Occipital lobe (tissue), 2 donors: Measurements from ENCODE around the gene PHACTR4. TPM values are rescaled to one million over a fixed set of nuclear protein-coding genes. Genes with fewer than 3 reads are reported as not detected.
"Not testable (repeated sequence)": the region's sequence is repeated elsewhere in the genome, so short reads cannot be mapped to it uniquely, and the experiment has no call there.

Source experiments
- DNase-seq: peaks from one replicate; lab custom pipeline; 2025; lab: John Stamatoyannopoulos, UW
- total RNA-seq: library from RNA; depleted of rRNA; stranded (reverse); fragments of >200 nt; gene quantifications from one replicate; pipeline ENCODE4 v1.2.3, GENCODE V29; 2014

The PHACTR4 gene
- total RNA-seq, 1 donor from 2014 or later: 9.7 TPM

DNA sequence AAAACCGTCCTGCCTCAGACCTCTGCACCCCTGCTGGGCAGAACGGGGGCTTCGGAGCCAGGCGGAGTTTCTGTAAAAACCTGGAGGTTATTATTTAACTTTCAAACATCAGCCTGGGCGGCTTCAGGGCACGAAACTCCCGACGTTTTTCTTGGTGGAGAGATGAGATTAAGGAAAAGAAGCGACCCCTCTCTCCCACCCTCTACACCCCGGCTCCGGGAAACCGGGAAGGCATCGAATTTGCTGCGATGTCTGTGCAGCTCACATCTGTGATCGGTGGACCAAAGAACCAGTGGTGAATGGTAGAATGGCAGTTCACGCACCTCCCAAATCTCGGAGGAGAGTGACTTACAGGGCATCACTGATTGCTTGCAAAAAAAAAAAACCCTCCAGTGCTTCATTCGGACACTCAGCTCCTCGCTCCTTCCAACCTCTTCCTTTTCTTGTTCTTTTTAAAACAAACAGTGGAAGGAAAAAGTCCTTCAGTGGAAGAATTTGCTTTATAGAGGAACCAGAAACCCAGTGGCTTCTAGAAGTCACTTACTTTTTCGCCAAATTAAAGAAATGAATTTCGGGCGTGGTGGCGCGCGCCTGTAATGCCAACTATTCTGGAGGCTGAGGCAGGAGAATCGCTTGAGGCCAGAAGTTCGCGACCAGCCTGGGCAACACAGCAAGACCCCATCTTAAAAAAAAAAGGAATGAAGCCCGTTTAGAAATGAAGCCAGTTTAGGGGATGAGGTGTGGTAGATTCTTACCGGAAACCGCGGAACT is 884 bp downstream of the PHACTR4 start:
- no peak for DNase-seq

DNA sequence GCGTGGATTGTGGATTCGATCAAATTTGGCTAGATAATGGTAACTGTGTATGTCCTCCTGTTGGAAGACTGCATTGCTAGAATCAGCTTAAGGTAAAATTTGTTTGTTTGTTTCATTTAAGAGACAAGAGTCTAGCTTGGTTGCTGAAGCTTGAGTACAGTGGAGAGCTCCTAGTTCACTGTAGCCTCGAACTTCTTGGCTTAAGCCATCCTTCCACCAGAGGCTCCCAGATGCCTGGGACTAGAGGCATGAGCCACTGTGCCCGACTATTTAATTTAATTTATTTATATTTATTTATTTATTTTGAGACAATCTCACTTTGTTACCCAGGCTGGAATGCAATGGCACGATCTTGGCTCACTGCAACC is 1.5 kb downstream of the PHACTR4 start:
- DNase-seq: no peak

DNA sequence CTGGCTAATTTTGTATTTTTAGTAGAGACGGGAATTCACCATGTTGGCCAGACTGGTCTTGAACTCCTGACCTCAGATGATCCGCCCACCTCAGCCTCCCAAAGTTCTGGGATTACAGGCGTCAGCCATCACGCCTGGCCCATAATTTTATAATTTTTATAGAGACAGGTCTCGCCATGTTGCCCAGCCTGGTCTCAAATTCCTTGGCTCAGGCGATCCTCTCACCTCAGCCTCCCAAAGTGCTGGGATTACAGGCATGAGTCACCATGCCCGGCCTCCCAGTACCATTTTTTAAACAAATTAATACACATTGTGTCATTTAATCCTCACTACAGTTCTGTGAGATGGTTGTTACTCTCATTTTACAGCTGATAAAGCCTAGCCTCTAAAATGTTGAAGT is 3.9 kb downstream of the PHACTR4 start:
- not testable (repeated sequence) for DNase-seq

DNA sequence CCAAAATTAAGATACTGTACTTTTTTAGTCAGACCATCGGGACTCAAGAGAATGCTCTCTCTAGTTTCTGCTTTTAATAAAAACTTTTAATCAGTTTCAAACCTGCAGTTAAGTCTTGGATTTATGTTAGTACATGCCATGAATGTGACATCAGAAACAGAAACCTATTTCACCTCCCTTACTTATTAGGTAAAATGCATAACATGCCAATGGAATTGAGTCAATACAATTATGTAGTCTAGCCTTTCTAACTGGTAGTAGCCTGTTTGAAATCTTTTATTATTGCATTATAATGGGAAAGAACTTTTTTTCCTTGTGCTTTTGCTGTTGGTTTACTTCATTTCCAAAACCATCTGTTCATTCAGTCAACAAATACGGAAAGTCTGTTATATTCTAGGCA is 4.8 kb downstream of the PHACTR4 start:
- no peak for DNase-seq

DNA sequence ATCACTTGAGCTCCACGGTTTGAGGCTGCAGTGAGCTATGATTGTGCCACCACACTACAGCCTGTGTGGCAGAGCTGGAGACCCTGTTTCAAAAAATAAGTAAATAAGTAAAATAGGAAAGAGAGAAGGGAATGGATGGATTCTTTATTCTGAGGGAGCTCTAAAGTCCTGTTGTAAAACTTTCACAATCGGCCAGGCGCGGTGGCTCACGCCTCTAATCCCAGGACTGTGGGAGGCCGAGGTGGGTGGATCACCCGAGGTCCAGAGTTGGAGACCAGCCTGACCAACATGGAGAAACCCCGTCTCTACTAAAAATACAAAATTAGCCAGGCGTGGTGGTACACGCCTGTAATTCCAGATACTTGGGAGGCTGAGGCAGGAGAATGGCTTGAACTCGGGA is 6.1 kb downstream of the PHACTR4 start:
- DNase-seq: not testable (repeated sequence)

DNA sequence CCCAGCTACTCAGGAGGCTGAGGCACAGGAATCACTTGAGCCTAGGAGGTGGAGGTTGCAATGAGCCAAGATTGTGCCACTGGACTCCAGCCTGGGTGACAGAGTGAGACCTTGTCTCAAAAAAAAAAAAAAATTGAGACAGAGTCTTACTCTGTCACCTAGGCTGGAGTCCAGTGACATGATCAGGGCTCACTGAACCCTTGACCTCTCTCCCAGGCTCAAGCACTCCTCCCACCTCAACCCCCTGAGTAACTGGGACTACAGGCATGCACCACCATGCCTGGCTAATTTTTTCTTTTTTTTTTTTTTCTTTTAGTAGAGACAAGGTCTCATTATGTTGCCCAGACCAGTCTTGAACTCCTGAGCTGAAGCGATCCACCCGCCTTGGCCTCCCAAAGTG is 6.7 kb downstream of the PHACTR4 start:
- not testable (repeated sequence) for DNase-seq

DNA sequence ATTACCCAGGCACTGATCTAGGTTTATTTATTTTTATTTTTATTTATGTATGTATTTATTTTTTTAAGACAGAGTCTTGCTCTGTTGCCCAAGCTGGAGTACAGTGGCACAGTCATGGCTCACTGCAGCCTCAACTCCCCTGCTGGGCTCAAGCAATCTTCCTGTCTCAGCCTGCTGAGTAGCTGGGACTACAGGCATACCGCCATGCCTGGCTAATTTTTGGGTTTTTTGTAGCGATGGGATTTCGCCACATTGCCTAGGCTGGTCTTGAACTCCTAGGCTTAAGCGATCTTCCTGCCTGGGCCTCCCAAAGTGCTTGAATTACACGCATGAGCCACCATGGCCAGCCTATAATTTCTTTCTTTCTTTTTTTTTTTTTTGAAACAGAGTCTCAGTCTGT is 9.4 kb downstream of the PHACTR4 start:
- DNase-seq: no peak

DNA sequence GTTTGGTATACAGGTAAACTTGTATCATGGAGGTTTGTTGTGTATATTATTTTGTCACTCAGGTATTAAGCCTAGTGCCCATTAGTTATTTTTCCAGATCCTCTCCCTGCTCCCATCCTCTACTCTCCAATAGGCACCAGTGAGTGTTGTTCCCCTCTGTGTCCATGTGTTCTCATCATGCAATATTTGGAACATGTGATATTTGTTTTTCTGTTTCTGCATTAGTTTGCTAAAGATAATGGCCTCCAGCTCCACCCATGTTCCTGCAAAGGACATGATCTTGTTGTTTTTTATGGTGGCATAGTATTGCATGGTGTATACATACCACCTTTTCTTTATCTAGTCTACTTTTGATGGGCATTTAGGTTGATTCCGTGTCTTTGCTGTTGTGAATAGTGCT is 10.9 kb downstream of the PHACTR4 start:
- no peak for DNase-seq

DNA sequence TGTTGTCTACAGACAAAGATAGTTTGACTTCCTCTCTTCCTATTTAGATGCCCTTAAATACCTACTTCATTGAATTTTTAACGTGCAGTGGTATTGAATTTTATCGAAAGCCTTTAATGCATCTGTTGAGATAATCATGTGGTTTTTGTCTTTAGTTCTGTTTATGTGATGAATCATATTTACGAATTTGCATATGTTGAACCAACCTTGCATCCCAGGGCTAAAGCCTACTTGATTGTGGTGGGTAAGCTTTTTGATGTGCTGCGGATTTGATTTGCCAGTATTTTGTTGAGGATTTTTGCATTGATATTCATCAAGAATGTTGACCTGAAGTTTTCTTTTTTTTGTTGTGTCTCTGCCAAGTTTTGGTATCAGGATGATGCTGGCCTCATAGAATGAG is 14.2 kb downstream of the PHACTR4 start:
- DNase-seq: not testable (repeated sequence)

DNA sequence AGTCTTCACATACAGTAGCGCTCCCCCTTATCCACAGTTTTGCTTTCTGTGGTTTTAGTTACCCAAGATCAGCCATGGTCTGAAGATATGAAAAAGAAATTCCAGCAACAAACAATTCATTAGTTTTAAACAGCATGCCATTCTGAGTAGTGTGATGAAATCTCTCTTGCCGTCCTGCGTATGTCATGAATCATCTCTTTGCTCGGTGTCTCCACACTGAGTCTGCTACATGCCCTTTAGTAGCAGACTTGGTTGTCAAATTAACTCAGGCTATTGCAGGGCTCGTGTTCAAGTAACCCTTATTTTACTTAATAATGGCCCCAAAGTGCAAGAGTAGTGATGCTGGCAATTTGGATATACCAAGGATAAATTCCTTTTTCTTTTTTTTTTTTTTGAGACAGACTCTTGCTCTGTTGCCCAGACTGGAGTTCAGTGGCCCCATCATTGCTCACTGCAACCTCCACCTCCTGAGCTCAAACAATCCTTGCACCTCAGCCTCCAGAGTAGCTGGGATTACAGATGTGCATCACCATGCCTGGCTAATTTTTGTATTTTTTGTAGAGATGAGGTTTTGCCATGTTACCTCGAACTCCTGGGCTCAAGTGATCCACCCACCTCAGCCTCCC is 22.6 kb downstream of the PHACTR4 start:
- DNase-seq: no peak

DNA sequence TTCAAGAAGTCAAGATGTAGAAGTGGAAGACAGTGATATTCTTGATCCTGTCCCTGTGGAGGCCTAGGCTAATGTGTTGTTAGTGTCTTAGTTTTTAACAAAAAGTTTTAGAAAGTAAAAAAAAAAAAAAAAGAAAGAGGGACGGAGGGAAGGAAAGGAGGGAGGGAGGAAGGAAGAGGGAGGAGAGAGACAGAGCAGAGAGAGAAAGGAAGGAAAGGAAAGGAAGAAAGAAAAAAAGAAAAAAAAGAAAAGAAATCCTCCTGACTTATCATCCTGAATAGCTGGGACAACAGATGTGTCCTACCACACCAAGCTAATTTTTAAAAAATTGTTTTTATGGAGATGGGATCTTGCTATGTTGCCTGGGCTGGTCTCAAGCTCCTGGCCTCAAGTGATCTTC is 24.6 kb downstream of the PHACTR4 start:
- no peak for DNase-seq

DNA sequence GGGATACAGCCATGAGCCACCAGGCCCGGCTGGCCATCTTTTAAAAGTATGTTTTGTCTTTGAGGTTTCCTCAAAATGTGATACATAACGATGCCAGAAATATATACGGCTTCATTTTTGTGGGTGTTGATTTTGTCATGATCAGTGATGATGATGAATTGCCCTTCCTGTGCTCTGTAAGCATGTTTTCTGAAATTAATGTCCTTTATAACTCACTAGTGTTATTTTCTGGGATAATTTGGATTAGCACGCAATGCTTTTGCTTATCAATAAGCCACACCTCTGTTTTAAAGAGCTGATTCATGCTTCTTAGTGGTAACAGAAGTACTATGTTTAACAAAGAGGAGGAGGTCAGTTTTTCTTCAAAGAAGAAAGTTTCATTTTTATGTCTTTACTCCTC is 25.6 kb downstream of the PHACTR4 start:
- DNase-seq: no peak

DNA sequence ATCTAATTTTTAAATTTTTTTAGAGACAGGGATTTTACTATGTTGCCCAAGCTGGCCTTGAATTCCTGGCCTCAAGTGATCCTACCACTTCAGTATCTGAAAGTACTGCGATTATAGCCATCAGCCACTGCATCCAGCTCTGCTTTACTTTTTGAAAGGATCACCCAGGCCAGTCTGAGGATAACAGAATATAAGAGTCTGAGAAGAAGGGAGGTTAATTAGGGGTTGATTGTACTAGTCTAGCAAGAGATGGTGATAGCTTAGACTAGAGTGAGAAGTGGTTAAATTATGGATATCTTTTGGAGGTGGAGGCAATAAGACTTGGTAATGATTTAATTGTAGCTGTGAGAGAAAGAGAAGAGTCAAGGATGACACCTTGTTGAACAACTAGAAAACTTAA is 32.2 kb downstream of the PHACTR4 start:
- DNase-seq: no peak

DNA sequence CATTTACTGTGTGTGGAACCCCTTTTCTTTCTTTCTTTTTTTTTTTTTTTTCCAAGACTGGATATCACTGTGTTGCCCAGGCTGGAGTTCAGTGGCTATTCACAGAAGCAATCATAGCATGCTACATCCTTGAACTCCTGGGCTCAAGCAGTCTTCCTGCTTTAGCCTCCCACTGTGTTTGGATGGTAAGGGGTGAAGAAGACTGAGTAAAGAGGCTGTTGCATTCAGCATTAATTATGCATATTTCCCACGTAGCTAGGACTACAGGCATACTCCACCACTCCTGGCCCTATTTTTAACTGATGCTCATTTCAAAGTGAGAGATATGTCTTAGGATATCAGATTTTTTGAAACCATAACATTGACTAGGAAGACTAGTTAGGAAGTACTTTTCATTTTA is 39.5 kb downstream of the PHACTR4 start:
- DNase-seq: no peak

DNA sequence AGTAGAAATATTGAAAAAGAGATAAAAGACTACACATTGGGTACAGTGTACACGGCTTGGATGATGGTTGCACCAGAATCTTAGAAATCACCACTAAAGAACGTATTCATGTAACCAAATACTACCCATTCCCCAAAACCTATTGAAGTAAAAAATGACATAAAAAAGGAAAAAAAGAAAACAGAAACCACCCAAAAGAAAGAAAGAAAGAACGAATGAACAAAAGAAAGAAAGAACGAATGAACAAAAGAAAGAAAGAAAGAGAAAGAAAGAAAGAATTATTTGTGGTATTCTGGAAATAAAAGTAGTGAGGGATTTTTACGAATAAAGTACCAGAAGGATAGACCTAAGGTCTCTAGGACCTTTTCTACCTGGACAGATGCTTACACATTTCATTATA is 42.1 kb downstream of the PHACTR4 start:
- no peak for DNase-seq

DNA sequence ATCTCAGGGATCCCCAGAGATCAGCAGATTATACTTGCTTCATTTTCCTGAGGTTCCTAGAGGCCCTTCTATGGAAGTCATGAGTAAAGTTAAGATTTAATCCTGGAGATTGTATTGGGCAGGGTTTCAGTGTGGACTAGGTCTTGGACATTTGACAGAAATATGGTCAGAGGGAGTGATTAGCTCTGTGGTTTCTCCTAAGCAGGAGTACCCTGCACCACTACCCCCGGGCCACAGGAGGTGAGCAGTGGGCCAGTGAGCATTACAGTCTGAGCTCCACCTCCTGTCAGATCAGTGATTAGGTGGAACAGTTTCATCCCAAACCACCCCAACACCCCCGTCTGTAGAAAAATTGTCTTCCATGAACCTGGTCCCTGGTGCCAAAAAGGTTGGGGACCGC is 43.2 kb downstream of the PHACTR4 start:
- DNase-seq: no peak

DNA sequence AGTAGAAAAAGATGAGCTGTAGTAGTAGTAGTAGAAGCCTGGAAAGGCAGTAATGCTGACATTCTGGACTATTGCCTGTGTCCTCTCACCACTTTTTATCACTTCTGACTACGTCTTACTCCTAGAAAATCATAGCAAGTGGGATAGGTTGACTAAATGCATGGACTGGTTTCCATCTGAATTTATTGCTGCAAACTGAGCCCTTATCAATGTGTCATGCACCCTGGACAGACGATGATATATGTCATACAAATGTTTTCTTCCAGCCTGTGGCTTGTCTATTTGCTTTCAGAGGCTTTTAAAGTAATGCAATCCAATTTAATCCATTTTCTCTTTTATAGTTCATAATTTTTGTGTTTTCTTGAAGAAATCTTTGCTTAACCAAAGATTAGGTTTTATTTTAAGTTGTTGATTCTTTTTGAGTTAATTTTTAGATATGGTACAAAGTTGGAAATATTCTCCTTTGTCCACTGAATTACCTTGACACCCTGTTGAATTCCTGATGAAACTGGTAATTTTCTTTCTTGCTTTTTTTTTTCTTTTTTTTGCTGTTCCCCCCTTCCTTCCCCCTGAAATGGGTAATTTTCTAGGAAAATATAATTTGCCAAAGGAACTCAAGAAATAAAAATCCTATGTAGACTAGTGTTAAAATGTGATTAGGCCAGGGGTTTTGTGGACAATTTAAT is 47.1 kb downstream of the PHACTR4 start:
- DNase-seq: no peak

DNA sequence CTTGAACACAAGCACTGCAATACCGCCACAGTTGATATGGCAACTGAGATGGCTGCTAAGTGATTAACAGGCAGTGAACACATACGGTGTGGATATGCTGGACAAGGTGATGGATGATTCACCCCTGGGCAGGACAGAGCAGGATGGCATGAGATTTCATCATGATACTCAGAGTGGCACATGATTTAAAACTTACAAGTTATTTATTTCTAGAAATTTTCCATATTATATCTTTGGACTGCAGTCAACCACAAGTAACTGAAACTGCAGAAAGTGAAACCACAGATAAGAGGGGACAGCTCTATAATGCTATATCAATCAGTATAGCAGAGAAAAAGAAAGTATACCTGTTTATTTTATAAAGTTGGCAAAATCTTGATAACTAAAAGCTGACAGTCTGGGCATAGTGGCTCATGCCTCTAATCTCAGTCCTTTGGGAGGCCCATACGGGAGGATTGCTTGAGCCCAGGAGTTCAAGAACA is 47.9 kb downstream of the PHACTR4 start:
- DNase-seq: no peak

DNA sequence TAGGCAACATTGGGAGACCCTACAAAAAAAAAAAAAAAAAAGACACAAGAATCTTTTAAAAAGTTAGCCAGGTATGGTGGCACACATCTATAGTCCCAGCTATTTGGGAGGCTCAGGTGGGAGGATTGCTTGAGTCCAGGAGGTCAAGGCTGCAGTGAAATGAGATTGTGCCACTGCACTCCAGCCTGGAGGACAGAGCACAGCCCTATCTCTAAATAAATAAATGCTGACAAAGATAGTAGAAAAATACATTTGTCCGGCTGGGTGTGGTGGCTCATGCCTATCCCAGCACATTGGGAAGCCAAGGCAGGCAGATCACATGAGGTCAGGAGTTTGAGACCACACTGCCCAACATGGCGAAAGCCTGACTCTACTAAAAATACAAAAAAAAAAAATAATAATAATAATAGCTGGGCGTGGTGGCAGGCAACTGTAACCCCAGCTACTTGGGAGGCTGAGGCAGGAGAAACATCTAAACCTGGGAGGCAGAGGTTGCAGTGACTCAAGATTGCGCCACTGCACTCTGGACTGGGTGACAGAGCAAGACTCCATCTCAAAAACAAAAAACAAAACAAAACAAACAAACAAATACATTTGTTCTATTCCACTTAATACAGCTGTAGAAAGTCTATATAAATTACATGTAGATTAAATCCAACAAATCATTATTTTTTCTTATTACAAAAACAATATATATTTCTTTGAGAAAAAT is 48.5 kb downstream of the PHACTR4 start:
- DNase-seq: no peak

DNA sequence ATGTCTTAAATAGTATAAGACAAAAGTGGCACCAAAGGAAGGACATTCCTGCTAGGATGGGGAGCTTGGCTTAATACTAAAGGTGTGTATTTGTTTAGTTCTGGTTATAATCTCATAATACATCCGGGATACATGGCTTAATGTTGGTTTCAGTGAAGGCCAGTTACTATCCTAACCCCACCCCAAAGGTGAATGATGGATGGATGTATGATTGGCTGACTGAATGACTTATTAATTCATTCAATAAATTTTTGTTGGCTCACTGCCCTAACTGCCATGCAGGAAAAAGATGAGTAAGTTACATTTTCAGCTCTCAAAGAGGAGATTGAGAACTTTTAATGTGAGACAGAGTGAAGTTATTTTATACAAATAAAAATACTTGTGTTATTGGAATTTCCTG is 52.2 kb downstream of the PHACTR4 start:
- no peak for DNase-seq

DNA sequence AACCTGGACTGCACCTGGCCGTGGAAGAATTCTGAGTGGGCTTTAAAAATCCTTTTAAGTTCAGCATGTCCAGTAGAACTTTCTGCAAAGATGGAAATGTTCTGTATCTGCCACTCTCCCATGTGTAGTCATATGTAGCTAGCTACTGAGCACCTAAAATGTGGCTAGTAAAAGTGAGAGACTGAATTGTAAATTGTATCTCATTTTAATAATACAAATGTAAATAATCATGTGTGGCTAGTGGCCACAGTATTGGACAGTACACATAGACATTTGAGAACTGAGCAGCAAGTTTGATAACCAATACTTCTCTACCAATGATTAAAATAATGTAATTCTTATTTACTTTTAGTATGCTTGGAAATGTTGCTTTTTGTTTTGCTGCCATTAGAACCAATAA is 57.3 kb downstream of the PHACTR4 start:
- no peak for DNase-seq

DNA sequence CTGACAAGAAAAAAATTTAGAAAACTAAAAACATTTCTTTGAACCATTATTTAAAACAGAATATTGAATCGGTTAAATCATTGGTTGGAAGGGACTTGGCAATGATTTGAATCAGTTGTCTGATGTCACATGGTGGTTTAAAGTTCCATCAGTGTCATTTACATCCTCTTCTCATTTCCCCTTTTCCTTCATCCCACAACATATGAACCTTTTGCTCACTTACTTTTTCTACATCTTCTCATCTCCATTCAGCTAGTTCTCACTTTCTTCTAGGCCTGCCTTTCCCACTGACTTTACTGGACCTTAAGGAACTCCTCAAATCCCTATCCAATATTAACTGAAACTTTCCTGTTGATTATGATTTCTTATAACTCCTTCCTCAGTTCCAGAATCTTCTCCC is 58.5 kb downstream of the PHACTR4 start:
- DNase-seq: no peak
